ENCODE results near the gene COL5A2.

The COL5A2 gene

DNA sequence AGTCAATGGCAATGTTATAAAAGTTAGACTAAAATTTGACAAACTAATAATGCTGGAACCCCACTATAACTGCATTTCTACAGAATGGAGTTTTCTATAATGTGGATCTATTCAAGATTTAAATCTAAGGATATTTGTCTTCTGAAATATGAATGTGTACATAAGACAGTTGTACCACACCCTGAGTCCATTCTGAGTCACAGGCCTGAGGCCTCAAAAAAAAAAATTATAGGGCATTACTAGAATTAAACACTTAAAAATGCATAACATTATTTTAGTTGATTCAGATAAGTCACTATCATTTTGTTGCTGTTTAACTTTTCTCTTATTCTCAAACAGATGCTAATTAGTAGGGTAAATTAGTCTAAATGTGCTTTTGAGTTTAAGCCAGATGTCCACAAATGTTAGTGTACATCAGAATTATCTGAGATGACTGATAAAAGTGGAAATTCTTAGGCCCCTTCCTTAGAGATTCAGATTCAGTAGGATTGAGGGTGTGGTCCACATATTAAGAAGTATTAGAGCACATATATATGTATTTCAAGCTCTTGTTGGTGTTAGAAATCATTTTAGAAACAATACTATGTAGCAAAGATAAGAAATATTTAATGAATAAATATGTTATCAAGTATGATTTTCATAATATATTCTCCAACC lies 42.4 kb upstream of the COL5A2 start:
- Histone ChIP-seq H3K4me2 (no peak overlapping the region), H3K36me3 (ENCODE audit: insufficient read depth) (no peaks in the 10 kb centered on the region), H3K27ac (no peak overlapping the region), H3K4me1 (ENCODE audit: low read depth, poor library complexity, severe bottlenecking) (no peaks in the 10 kb centered on the region), H3K9ac (no peak overlapping the region), H3K27me3 (ENCODE audit: insufficient read depth, low read depth) (no peaks in the 10 kb centered on the region), H2AFZ (ENCODE audit: low read depth) (no peak overlapping the region), H3K79me2 (ENCODE audit: insufficient read depth, low read depth) (no peaks in the 10 kb centered on the region), H3K4me3 (IDR thresholded peaks at IDR 0.05; ENCODE audit: insufficient read depth, low read depth, low read length) (no peak overlapping the region), H4K20me1 (ENCODE audit: insufficient read depth) (no peaks in the 10 kb centered on the region; the same call in 1 of the 2 replicates)
- TF ChIP-seq, protein P1, sequence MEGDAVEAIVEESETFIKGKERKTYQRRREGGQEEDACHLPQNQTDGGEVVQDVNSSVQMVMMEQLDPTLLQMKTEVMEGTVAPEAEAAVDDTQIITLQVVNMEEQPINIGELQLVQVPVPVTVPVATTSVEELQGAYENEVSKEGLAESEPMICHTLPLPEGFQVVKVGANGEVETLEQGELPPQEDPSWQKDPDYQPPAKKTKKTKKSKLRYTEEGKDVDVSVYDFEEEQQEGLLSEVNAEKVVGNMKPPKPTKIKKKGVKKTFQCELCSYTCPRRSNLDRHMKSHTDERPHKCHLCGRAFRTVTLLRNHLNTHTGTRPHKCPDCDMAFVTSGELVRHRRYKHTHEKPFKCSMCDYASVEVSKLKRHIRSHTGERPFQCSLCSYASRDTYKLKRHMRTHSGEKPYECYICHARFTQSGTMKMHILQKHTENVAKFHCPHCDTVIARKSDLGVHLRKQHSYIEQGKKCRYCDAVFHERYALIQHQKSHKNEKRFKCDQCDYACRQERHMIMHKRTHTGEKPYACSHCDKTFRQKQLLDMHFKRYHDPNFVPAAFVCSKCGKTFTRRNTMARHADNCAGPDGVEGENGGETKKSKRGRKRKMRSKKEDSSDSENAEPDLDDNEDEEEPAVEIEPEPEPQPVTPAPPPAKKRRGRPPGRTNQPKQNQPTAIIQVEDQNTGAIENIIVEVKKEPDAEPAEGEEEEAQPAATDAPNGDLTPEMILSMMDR (conservative IDR thresholded peaks at IDR 0.05; ENCODE audit: low read depth, low read length), result no peak

DNA sequence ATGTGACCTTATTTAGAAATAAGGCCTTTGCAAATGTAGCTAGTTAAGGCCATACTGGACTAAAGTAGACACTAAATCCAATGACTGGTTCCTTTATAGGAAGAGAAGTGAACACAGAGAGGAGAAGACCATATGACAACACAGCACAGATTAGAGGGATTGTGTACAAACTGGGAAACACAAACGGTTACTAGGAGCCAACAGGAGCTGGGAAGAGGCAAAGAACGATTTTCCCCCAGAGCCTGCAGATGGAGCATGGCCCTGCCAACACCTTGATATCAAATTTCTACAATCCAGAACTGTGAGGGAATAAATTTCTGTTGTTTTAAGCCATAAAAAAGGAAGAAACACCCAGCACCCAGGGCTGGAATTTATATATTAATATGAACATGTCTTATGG lies 38.7 kb upstream of the COL5A2 start:
- no peak overlapping the region for H2AFZ ChIP-seq (ENCODE audit: low read depth)
- TF ChIP-seq, protein P1 (conservative IDR thresholded peaks at IDR 0.05; ENCODE audit: low read depth, low read length), result no peak
- H3K4me3 ChIP-seq (IDR thresholded peaks at IDR 0.05; ENCODE audit: insufficient read depth, low read depth, low read length), result no peak overlapping the region
- H3K27me3 ChIP-seq (ENCODE audit: insufficient read depth, low read depth), result no peaks in the 10 kb centered on the region
- H4K20me1 ChIP-seq (ENCODE audit: insufficient read depth), result no peaks in the 10 kb centered on the region
- no peaks in the 10 kb centered on the region for H3K79me2 ChIP-seq (ENCODE audit: insufficient read depth, low read depth)
- H3K27ac ChIP-seq, result no peak overlapping the region
- no peak overlapping the region for H3K4me2 ChIP-seq
- H3K36me3 ChIP-seq (ENCODE audit: insufficient read depth), result no peaks in the 10 kb centered on the region
- H3K4me1 ChIP-seq (ENCODE audit: low read depth, poor library complexity, severe bottlenecking), result no peaks in the 10 kb centered on the region
- H3K9ac ChIP-seq, result no peak overlapping the region

- no peak overlapping the region for H3K4me2 ChIP-seq
- H3K4me1 ChIP-seq (ENCODE audit: low read depth, poor library complexity, severe bottlenecking), result no peaks in the 10 kb centered on the region
- no peaks in the 10 kb centered on the region for H3K79me2 ChIP-seq (ENCODE audit: insufficient read depth, low read depth)
- H2AFZ ChIP-seq (ENCODE audit: low read depth), result no peak overlapping the region
- H3K27me3 ChIP-seq (ENCODE audit: insufficient read depth, low read depth), result no peaks in the 10 kb centered on the region
- H3K27ac ChIP-seq, result no peak overlapping the region
- no peak overlapping the region for H3K9ac ChIP-seq
- TF ChIP-seq, protein P1 (conservative IDR thresholded peaks at IDR 0.05; ENCODE audit: low read depth, low read length), result no peak
- H3K4me3 ChIP-seq (IDR thresholded peaks at IDR 0.05; ENCODE audit: insufficient read depth, low read depth, low read length), result no peak overlapping the region
- no peaks in the 10 kb centered on the region for H3K36me3 ChIP-seq (ENCODE audit: insufficient read depth)
- H4K20me1 ChIP-seq (ENCODE audit: insufficient read depth), result no peaks in the 10 kb centered on the region
Measured at GRCh38 chr2:189217541-189217940, 38.0 kb upstream of the COL5A2 start.

- no peak overlapping the region for H3K4me3 ChIP-seq (IDR thresholded peaks at IDR 0.05; ENCODE audit: insufficient read depth, low read depth, low read length)
- H4K20me1 ChIP-seq (ENCODE audit: insufficient read depth), result no peaks in the 10 kb centered on the region
- H3K36me3 ChIP-seq (ENCODE audit: insufficient read depth), result no peaks in the 10 kb centered on the region
- TF ChIP-seq, protein P1 (conservative IDR thresholded peaks at IDR 0.05; ENCODE audit: low read depth, low read length), result no peak
- no peaks in the 10 kb centered on the region for H3K79me2 ChIP-seq (ENCODE audit: insufficient read depth, low read depth)
- no peak overlapping the region for H3K4me2 ChIP-seq
- no peak overlapping the region for H3K27ac ChIP-seq
- no peak overlapping the region for H2AFZ ChIP-seq (ENCODE audit: low read depth)
- H3K4me1 ChIP-seq (ENCODE audit: low read depth, poor library complexity, severe bottlenecking), result no peaks in the 10 kb centered on the region
- H3K9ac ChIP-seq, result no peak overlapping the region
- no peaks in the 10 kb centered on the region for H3K27me3 ChIP-seq (ENCODE audit: insufficient read depth, low read depth)
Measured at GRCh38 chr2:189217051-189217450, 37.5 kb upstream of the COL5A2 start.

Data from KMS-11 (cell line).